ENCODE results near the gene PCDH9. TPM values are rescaled to one million over a fixed set of nuclear protein-coding genes. Genes with fewer than 3 reads are reported as not detected.

The PCDH9 gene
- total RNA-seq, 1 experiment from 2014 or later = 10.1 TPM

GRCh38 chr13:66663206-66663605 is 566.9 kb downstream of the PCDH9 start:
- DNase-seq (ENCODE audit: unreplicated experiment) = no peak
- CTCF ChIA-PET = no interaction called here
- no peaks in the 10 kb centered on the region for H3K4me1 Mint-ChIP-seq (ENCODE audit: insufficient read depth, unreplicated experiment)
- H3K36me3 Mint-ChIP-seq (ENCODE audit: insufficient read depth, unreplicated experiment) = no peaks in the 10 kb centered on the region
- no peak overlapping the region for H3K4me3 Mint-ChIP-seq (ENCODE audit: unreplicated experiment)
- POLR2A ChIA-PET = no interaction called here
- BruUV-seq (replicated peaks) = no TSS peak
- intact Hi-C loops (cut with micrococcal nuclease) = no loop called here
- no peak for TF ChIP-seq CTCF (IDR thresholded peaks at IDR 0.05; ENCODE audit: unreplicated experiment)
- no peak overlapping the region for H3K27ac Mint-ChIP-seq (ENCODE audit: low read depth, unreplicated experiment)
- no peaks in the 10 kb centered on the region for H3K27me3 Mint-ChIP-seq (ENCODE audit: insufficient read depth, unreplicated experiment)
- no peaks in the 10 kb centered on the region for H3K9me3 Mint-ChIP-seq (ENCODE audit: unreplicated experiment)

GRCh38 chr13:66661336-66661735 is 568.8 kb downstream of the PCDH9 start:
- Mint-ChIP-seq H3K27ac (ENCODE audit: low read depth, unreplicated experiment) (no peak overlapping the region), H3K4me3 (ENCODE audit: unreplicated experiment) (no peak overlapping the region), H3K4me1 (ENCODE audit: insufficient read depth, unreplicated experiment) (peaks cover 12% of the 10 kb centered on the region), H3K36me3 (ENCODE audit: insufficient read depth, unreplicated experiment) (no peaks in the 10 kb centered on the region), H3K9me3 (ENCODE audit: unreplicated experiment) (no peaks in the 10 kb centered on the region), H3K27me3 (ENCODE audit: insufficient read depth, unreplicated experiment) (no peaks in the 10 kb centered on the region)
- DNase-seq (ENCODE audit: unreplicated experiment) = no peak
- ChIA-PET CTCF (no interaction called here), POLR2A (no interaction called here)
- intact Hi-C loops (cut with micrococcal nuclease) = no loop called here
- TF ChIP-seq CTCF (IDR thresholded peaks at IDR 0.05; ENCODE audit: unreplicated experiment) = no peak
- no TSS peak for BruUV-seq (replicated peaks)

- peak overlapping the region; percentile 65 for H3K27ac Mint-ChIP-seq (ENCODE audit: low read depth, unreplicated experiment)
- no peaks in the 10 kb centered on the region for H3K27me3 Mint-ChIP-seq (ENCODE audit: insufficient read depth, unreplicated experiment)
- no peaks in the 10 kb centered on the region for H3K36me3 Mint-ChIP-seq (ENCODE audit: insufficient read depth, unreplicated experiment)
- CTCF ChIA-PET = no interaction called here
- H3K9me3 Mint-ChIP-seq (ENCODE audit: unreplicated experiment) = no peaks in the 10 kb centered on the region
- intact Hi-C loops (cut with micrococcal nuclease) = no loop called here
- H3K4me1 Mint-ChIP-seq (ENCODE audit: insufficient read depth, unreplicated experiment) = peaks cover 17% of the 10 kb centered on the region
- POLR2A ChIA-PET = interaction anchor here (0.6 kb wide), 2 partner anchors 149 to 569 kb away, joined by 3 to 4 read pairs; no protein-coding TSS in a partner anchor
- no peak overlapping the region for H3K4me3 Mint-ChIP-seq (ENCODE audit: unreplicated experiment)
- DNase-seq (ENCODE audit: unreplicated experiment) = no peak
- no peak for TF ChIP-seq CTCF (IDR thresholded peaks at IDR 0.05; ENCODE audit: unreplicated experiment)
- no TSS peak for BruUV-seq (replicated peaks)
Observed at GRCh38 chr13:66660468-66660813, 569.7 kb downstream of the PCDH9 start.

- peaks cover 17% of the 10 kb centered on the region for H3K4me1 Mint-ChIP-seq (ENCODE audit: insufficient read depth, unreplicated experiment)
- intact Hi-C loops (cut with micrococcal nuclease) = no loop called here
- POLR2A ChIA-PET = interaction anchor here (0.5 to 0.7 kb wide), 4 partner anchors 148 to 571 kb away, joined by 3 to 4 read pairs (median 3); no protein-coding TSS in a partner anchor
- H3K36me3 Mint-ChIP-seq (ENCODE audit: insufficient read depth, unreplicated experiment) = no peaks in the 10 kb centered on the region
- no peak for TF ChIP-seq CTCF (IDR thresholded peaks at IDR 0.05; ENCODE audit: unreplicated experiment)
- DNase-seq (ENCODE audit: unreplicated experiment) = peak; percentile 27
- no peak overlapping the region for H3K4me3 Mint-ChIP-seq (ENCODE audit: unreplicated experiment)
- H3K27ac Mint-ChIP-seq (ENCODE audit: low read depth, unreplicated experiment) = peak overlapping the region; percentile 65
- BruUV-seq (replicated peaks) = no TSS peak
- H3K27me3 Mint-ChIP-seq (ENCODE audit: insufficient read depth, unreplicated experiment) = no peaks in the 10 kb centered on the region
- no peaks in the 10 kb centered on the region for H3K9me3 Mint-ChIP-seq (ENCODE audit: unreplicated experiment)
- CTCF ChIA-PET = no interaction called here
Observed at GRCh38 chr13:66659701-66660467, 570.3 kb downstream of the PCDH9 start.

Measured in MCF 10A (cell line).